GM21526 (cell line): Measurements from ENCODE around the gene SORBS1.
A peak's percentile ranks its signal among the peaks of the same experiment; 100 is the strongest.

ENCODE experiments used
- ATAC-seq: cut with Tn5 transposase; IDR thresholded peaks from one replicate; pipeline ENCODE4 v1.9.1; 2021; ENCODE audit warnings: moderate library complexity; ENCODE audit not compliant: unreplicated experiment, low FRiP score

Gene SORBS1

GRCh38 chr10:95305606-95306317, 255.4 kb downstream of the SORBS1 start:
- no peak for ATAC-seq

- ATAC-seq: no peak
These were observed 256.2 kb downstream of the SORBS1 start for GRCh38 chr10:95304976-95305375.

- no peak for ATAC-seq
These were observed 256.7 kb downstream of the SORBS1 start for GRCh38 chr10:95304463-95304862.

- no peak for ATAC-seq
These were observed 257.2 kb downstream of the SORBS1 start for GRCh38 chr10:95303950-95304349.

GRCh38 chr10:95303535-95303934, 257.6 kb downstream of the SORBS1 start:
- ATAC-seq: no peak

- no peak for ATAC-seq
These were observed 261.1 kb downstream of the SORBS1 start for GRCh38 chr10:95300022-95300539.

GRCh38 chr10:95297402-95297801, 263.8 kb downstream of the SORBS1 start:
- ATAC-seq: peak; percentile 46

GRCh38 chr10:95296764-95297163, 264.4 kb downstream of the SORBS1 start:
- no peak for ATAC-seq

GRCh38 chr10:95295031-95295755, 266.0 kb downstream of the SORBS1 start:
- ATAC-seq: peak; percentile 71

GRCh38 chr10:95293631-95294030, 267.5 kb downstream of the SORBS1 start:
- ATAC-seq: no peak

GRCh38 chr10:95291365-95292039, 269.7 kb downstream of the SORBS1 start:
- ATAC-seq: no peak

GRCh38 chr10:95290461-95291364, 270.5 kb downstream of the SORBS1 start, which contains the start of gene PDLIM1:
TSS of gene PDLIM1 (minus strand) at chr10:95291003. CDS start at chr10:95290915, 88 bp downstream.
- peak; percentile 49 for ATAC-seq

GRCh38 chr10:95289921-95290421, 271.2 kb downstream of the SORBS1 start:
- no peak for ATAC-seq

GRCh38 chr10:95289003-95289920, 271.9 kb downstream of the SORBS1 start:
- ATAC-seq: no peak

GRCh38 chr10:95288303-95288702, 272.9 kb downstream of the SORBS1 start:
- ATAC-seq: no peak

- ATAC-seq: no peak
These were observed 273.9 kb downstream of the SORBS1 start for GRCh38 chr10:95287281-95287680.

- no peak for ATAC-seq
These were observed 274.5 kb downstream of the SORBS1 start for GRCh38 chr10:95286707-95287106.

GRCh38 chr10:95285556-95285955, 275.6 kb downstream of the SORBS1 start:
- no peak for ATAC-seq

- ATAC-seq: no peak
These were observed 276.4 kb downstream of the SORBS1 start for GRCh38 chr10:95284807-95285206.
